ENCODE data around the gene PRKG1.

The PRKG1 gene

DNA sequence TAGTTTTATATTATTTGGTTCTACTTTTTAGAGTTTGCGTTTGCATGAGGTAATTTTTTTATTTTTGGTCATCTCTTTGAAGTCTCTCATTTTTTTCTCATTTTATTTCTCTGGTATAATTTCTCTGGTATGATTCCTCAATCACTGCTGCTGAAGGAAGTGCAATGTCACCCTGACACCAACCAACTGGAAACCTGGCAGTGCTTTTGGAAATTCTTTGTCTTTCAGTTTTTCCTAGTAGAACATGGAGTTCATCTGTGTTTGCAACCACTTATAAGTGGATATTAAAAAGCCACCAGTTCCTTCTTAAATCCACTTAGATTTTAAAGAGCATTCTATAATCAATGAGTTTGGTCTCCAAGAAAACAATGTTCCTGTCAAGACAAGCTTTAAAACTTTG is 291.8 kb downstream of the PRKG1 start:
- Histone ChIP-seq H3K36me3 (ENCODE audit: control insufficient read depth, low read length) (no peaks in the 10 kb centered on the region), H3F3A (ENCODE audit: control insufficient read depth, insufficient read depth) (no peaks in the 10 kb centered on the region), H3K79me2 (ENCODE audit: control insufficient read depth, low read length) (no peaks in the 10 kb centered on the region), H4K20me1 (ENCODE audit: control insufficient read depth, insufficient read depth, low read depth, low read length) (no peaks in the 10 kb centered on the region), H3K4me2 (ENCODE audit: low read length) (no peak overlapping the region), H3K4me1 (ENCODE audit: control insufficient read depth, low read length) (no peaks in the 10 kb centered on the region), H3K9me3 (ENCODE audit: control insufficient read depth, insufficient read depth, low read length) (no peaks in the 10 kb centered on the region), H3K27ac (ENCODE audit: low read depth, low read length) (no peak overlapping the region), H3K27me3 (ENCODE audit: control insufficient read depth, low read length) (no peaks in the 10 kb centered on the region), H3K9me2 (replicated peaks; ENCODE audit: control insufficient read depth, low read length) (no peaks in the 10 kb centered on the region), H3K4me3 (ENCODE audit: low read length) (no peak overlapping the region)
- TF ChIP-seq EZH2phosphoT487 (IDR thresholded peaks at IDR 0.05; ENCODE audit: borderline replicate concordance, low read length) = no peak
- TF ChIP-seq, protein P1, sequence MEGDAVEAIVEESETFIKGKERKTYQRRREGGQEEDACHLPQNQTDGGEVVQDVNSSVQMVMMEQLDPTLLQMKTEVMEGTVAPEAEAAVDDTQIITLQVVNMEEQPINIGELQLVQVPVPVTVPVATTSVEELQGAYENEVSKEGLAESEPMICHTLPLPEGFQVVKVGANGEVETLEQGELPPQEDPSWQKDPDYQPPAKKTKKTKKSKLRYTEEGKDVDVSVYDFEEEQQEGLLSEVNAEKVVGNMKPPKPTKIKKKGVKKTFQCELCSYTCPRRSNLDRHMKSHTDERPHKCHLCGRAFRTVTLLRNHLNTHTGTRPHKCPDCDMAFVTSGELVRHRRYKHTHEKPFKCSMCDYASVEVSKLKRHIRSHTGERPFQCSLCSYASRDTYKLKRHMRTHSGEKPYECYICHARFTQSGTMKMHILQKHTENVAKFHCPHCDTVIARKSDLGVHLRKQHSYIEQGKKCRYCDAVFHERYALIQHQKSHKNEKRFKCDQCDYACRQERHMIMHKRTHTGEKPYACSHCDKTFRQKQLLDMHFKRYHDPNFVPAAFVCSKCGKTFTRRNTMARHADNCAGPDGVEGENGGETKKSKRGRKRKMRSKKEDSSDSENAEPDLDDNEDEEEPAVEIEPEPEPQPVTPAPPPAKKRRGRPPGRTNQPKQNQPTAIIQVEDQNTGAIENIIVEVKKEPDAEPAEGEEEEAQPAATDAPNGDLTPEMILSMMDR (IDR thresholded peaks at IDR 0.05; ENCODE audit: low read depth, low read length, poor library complexity, severe bottlenecking) = no peak

DNA sequence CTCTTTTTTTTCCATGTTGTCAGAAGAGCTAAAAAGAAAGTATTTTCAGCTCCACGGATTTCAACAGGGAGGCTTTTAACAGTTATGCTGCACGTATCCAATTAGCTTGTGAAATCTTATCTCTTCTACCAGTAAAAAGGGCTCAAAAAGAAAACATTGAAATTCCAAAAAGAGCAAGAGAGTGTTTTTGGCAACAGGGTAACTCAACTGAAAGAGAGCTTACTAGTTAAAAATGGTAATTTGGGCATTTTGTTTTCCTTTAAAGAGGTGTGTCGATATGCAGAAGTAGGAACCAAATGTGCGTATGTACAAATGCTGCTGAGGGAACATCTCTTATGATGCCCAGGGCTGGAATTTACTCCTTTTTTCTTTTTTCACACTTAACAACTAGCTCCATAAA is 292.8 kb downstream of the PRKG1 start:
- Histone ChIP-seq H3K79me2 (ENCODE audit: control insufficient read depth, low read length) (no peaks in the 10 kb centered on the region), H4K20me1 (ENCODE audit: control insufficient read depth, insufficient read depth, low read depth, low read length) (no peaks in the 10 kb centered on the region), H3F3A (ENCODE audit: control insufficient read depth, insufficient read depth) (no peaks in the 10 kb centered on the region), H3K27me3 (ENCODE audit: control insufficient read depth, low read length) (no peaks in the 10 kb centered on the region), H3K36me3 (ENCODE audit: control insufficient read depth, low read length) (no peaks in the 10 kb centered on the region), H3K4me3 (ENCODE audit: low read length) (no peak overlapping the region), H3K9me2 (replicated peaks; ENCODE audit: control insufficient read depth, low read length) (no peaks in the 10 kb centered on the region), H3K4me1 (ENCODE audit: control insufficient read depth, low read length) (no peaks in the 10 kb centered on the region), H3K4me2 (ENCODE audit: low read length) (no peak overlapping the region), H3K27ac (ENCODE audit: low read depth, low read length) (no peak overlapping the region), H3K9me3 (ENCODE audit: control insufficient read depth, insufficient read depth, low read length) (no peaks in the 10 kb centered on the region)
- TF ChIP-seq EZH2phosphoT487 (IDR thresholded peaks at IDR 0.05; ENCODE audit: borderline replicate concordance, low read length) = no peak

DNA sequence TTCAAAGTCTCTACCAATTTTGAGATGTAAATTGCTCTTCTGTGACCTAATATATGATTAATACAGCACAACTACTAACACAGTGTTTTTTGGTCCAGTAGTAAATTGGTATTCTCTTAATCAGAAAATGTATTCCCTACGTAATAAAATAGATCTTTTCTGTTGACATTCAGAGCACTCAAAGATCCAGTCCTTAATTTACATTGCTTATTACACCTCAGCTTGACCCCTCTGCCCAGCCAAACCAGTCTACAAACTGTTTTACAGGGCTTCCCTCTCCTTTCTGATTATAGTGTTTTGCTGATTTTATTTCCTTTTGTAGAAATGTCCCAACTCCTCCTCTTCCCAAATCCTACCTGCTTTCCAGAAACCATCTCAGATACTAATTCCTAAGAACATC is 293.4 kb downstream of the PRKG1 start:
- Histone ChIP-seq H3K79me2 (ENCODE audit: control insufficient read depth, low read length) (no peaks in the 10 kb centered on the region), H3K27ac (ENCODE audit: low read depth, low read length) (no peak overlapping the region), H4K20me1 (ENCODE audit: control insufficient read depth, insufficient read depth, low read depth, low read length) (no peaks in the 10 kb centered on the region), H3K36me3 (ENCODE audit: control insufficient read depth, low read length) (no peaks in the 10 kb centered on the region), H3F3A (ENCODE audit: control insufficient read depth, insufficient read depth) (no peaks in the 10 kb centered on the region), H3K27me3 (ENCODE audit: control insufficient read depth, low read length) (no peaks in the 10 kb centered on the region), H3K4me3 (ENCODE audit: low read length) (no peak overlapping the region), H3K4me1 (ENCODE audit: control insufficient read depth, low read length) (no peaks in the 10 kb centered on the region), H3K9me2 (replicated peaks; ENCODE audit: control insufficient read depth, low read length) (no peaks in the 10 kb centered on the region), H3K4me2 (ENCODE audit: low read length) (no peak overlapping the region), H3K9me3 (ENCODE audit: control insufficient read depth, insufficient read depth, low read length) (no peaks in the 10 kb centered on the region)
- TF ChIP-seq, protein P1 (IDR thresholded peaks at IDR 0.05; ENCODE audit: low read depth, low read length, poor library complexity, severe bottlenecking) = no peak
- TF ChIP-seq EZH2phosphoT487 (IDR thresholded peaks at IDR 0.05; ENCODE audit: borderline replicate concordance, low read length) = no peak

DNA sequence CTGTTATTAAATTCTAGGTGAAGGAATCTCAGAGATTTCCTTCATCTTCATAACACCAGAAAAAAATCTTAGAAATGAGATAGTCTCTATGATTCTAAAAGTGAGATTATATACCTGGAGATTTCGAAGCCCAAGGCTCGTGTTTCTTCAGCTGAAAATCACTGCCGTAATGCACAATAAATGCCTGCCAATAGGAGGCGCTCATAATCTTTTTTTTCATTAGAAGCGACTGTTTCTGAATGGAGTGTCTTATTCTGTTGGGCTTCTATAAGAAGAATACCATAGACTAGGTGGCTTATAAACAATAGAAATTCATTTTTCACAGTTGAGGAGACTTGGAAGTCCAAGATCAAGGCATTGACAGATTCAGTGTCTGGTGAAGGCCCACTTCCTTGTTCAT is 294.7 kb downstream of the PRKG1 start:
- no peaks in the 10 kb centered on the region for H3F3A ChIP-seq (ENCODE audit: control insufficient read depth, insufficient read depth)
- H3K4me1 ChIP-seq (ENCODE audit: control insufficient read depth, low read length) = no peaks in the 10 kb centered on the region
- no peak overlapping the region for H3K4me2 ChIP-seq (ENCODE audit: low read length)
- TF ChIP-seq, protein P1 (IDR thresholded peaks at IDR 0.05; ENCODE audit: low read depth, low read length, poor library complexity, severe bottlenecking) = peak; percentile 50
- TF ChIP-seq EZH2phosphoT487 (IDR thresholded peaks at IDR 0.05; ENCODE audit: borderline replicate concordance, low read length) = no peak
- H3K27ac ChIP-seq (ENCODE audit: low read depth, low read length) = no peak overlapping the region
- no peaks in the 10 kb centered on the region for H4K20me1 ChIP-seq (ENCODE audit: control insufficient read depth, insufficient read depth, low read depth, low read length)
- H3K9me2 ChIP-seq (replicated peaks; ENCODE audit: control insufficient read depth, low read length) = no peaks in the 10 kb centered on the region
- no peaks in the 10 kb centered on the region for H3K79me2 ChIP-seq (ENCODE audit: control insufficient read depth, low read length)
- H3K36me3 ChIP-seq (ENCODE audit: control insufficient read depth, low read length) = no peaks in the 10 kb centered on the region
- no peak overlapping the region for H3K4me3 ChIP-seq (ENCODE audit: low read length)
- no peaks in the 10 kb centered on the region for H3K9me3 ChIP-seq (ENCODE audit: control insufficient read depth, insufficient read depth, low read length)
- H3K27me3 ChIP-seq (ENCODE audit: control insufficient read depth, low read length) = no peaks in the 10 kb centered on the region
